Type B pancreatic cell (in vitro differentiated cells): ENCODE measurements around the gene SNCAIP. TPM values are rescaled to one million over a fixed set of nuclear protein-coding genes. Genes with fewer than 3 reads are reported as not detected.

ENCODE experiments used
- DNase-seq: peaks from one replicate; pipeline ENCODE4 v3.0.0; 2021; ENCODE audit warnings: mixed read lengths; ENCODE audit not compliant: unreplicated experiment; ENCODE audit errors: extremely low spot score
- H3K27ac Mint-ChIP-seq: 2 replicates; pipeline ENCODE4 v1.8.0; 2021; ENCODE audit warnings: mild to moderate bottlenecking, mixed read lengths
- H3K27me3 Mint-ChIP-seq: 2 replicates; pipeline ENCODE4 v1.8.0; 2021; ENCODE audit warnings: mixed read lengths
- H3K36me3 Mint-ChIP-seq: 2 replicates; pipeline ENCODE4 v1.8.0; 2021; ENCODE audit warnings: mixed read lengths
- H3K4me1 Mint-ChIP-seq: one replicate; pipeline ENCODE4 v1.8.0; 2021; ENCODE audit warnings: mixed read lengths; ENCODE audit not compliant: unreplicated experiment
- H3K4me3 Mint-ChIP-seq: 2 replicates; pipeline ENCODE4 v1.8.0; 2021; ENCODE audit warnings: mild to moderate bottlenecking, mixed read lengths
- H3K9me3 Mint-ChIP-seq: 2 replicates; pipeline ENCODE4 v1.8.0; 2021; ENCODE audit warnings: mixed read lengths
- CTCF ChIP-seq: fragments of 200-600 bp; sonication (generic); conservative IDR thresholded peaks from 2 replicates; pipeline ENCODE4 v1.5.0; 2021; ENCODE audit warnings: antibody characterized with exemption, mild to moderate bottlenecking
- total RNA-seq: library from RNA; stranded (reverse); gene quantifications from 2 replicates; pipeline ENCODE4 v1.2.1, GENCODE V29; 2021; ENCODE audit warnings: low replicate concordance

Gene SNCAIP
- total RNA-seq, 1 donor from 2014 or later = 31.6 TPM

GRCh38 chr5:122333564-122333963 is 21.5 kb downstream of the SNCAIP start:
- Mint-ChIP-seq H3K27me3 (no peaks in the 10 kb centered on the region), H3K27ac (no peak overlapping the region), H3K4me3 (no peak overlapping the region), H3K4me1 (peaks cover 11% of the 10 kb centered on the region), H3K9me3 (no peaks in the 10 kb centered on the region), H3K36me3 (peaks cover 7% of the 10 kb centered on the region)
- TF ChIP-seq CTCF = no peak
- DNase-seq = no peak

- no peak for TF ChIP-seq CTCF
- Mint-ChIP-seq H3K36me3 (peaks cover 3% of the 10 kb centered on the region), H3K4me1 (peaks cover 8% of the 10 kb centered on the region), H3K4me3 (no peak overlapping the region), H3K9me3 (no peaks in the 10 kb centered on the region), H3K27me3 (no peaks in the 10 kb centered on the region), H3K27ac (no peak overlapping the region)
- DNase-seq = no peak
Measured at GRCh38 chr5:122339591-122339990, 27.6 kb downstream of the SNCAIP start.

GRCh38 chr5:122341087-122341486 is 29.1 kb downstream of the SNCAIP start:
- Mint-ChIP-seq H3K27ac (no peak overlapping the region), H3K4me3 (no peak overlapping the region), H3K9me3 (no peaks in the 10 kb centered on the region), H3K36me3 (peaks cover 3% of the 10 kb centered on the region), H3K4me1 (peaks cover 8% of the 10 kb centered on the region), H3K27me3 (no peaks in the 10 kb centered on the region)
- TF ChIP-seq CTCF = no peak
- DNase-seq = no peak

GRCh38 chr5:122342256-122342655 is 30.2 kb downstream of the SNCAIP start:
- no peaks in the 10 kb centered on the region for H3K36me3 Mint-ChIP-seq
- peaks cover 8% of the 10 kb centered on the region for H3K4me1 Mint-ChIP-seq
- no peak for DNase-seq
- no peak for TF ChIP-seq CTCF
- no peak overlapping the region for H3K27ac Mint-ChIP-seq
- no peak overlapping the region for H3K4me3 Mint-ChIP-seq
- H3K27me3 Mint-ChIP-seq = no peaks in the 10 kb centered on the region
- no peaks in the 10 kb centered on the region for H3K9me3 Mint-ChIP-seq

- no peaks in the 10 kb centered on the region for H3K9me3 Mint-ChIP-seq
Measured at GRCh38 chr5:122346897-122347581, 35.0 kb downstream of the SNCAIP start.

More at GRCh38 chr5:122346897-122347581, 35.0 kb downstream of the SNCAIP start:
- Mint-ChIP-seq H3K4me3 (no peak overlapping the region), H3K36me3 (peaks cover 3% of the 10 kb centered on the region), H3K27ac (no peak overlapping the region), H3K4me1 (peaks cover 30% of the 10 kb centered on the region), H3K27me3 (no peaks in the 10 kb centered on the region)
- no peak for TF ChIP-seq CTCF
- DNase-seq = no peak
